Pancreas (tissue), 10 donors: ENCODE data around the gene SMURF2. TPM values are rescaled to one million over a fixed set of nuclear protein-coding genes. Genes with fewer than 3 reads are reported as not detected.
A peak's percentile ranks its signal among the peaks of the same experiment; 100 is the strongest.

Experiments
- ATAC-seq, 4 donors: fragments of 200-7000 bp; cut with Tn5 transposase; one replicate each; pipeline versions ENCODE4 v1.8.0 to v1.9.1; 2020; ENCODE audit warnings: mild to moderate bottlenecking in 4 of 4, moderate library complexity in 4 of 4
- DNase-seq, 6 donors: peaks; one replicate each; pipeline ENCODE4 v3.0.0-alpha.2; 2020
- FAIRE-seq: peaks from 2 replicates; lab custom pipeline; 2012; peaks lifted over from hg19 to GRCh38; lab: Jason Lieb, UNC
- H3K27ac ChIP-seq, 4 donors: fragments of 200-600 bp; sonication (generic); 1 replicate in 3 of 4; 2 replicates in 1 of 4; pipeline versions ENCODE4 v1.5.0 to v1.8.0; 2020
- H3K27me3 ChIP-seq, 4 donors: fragments of 200-600 bp; one replicate each; pipeline ENCODE4 v1.8.0; 2021
- H3K36me3 ChIP-seq, 3 donors: fragments of 200-600 bp; sonication (generic) in 1 of 3; one replicate each; pipeline versions ENCODE4 v1.5.0 to v1.8.0; 2020 to 2021
- H3K4me1 ChIP-seq, 3 donors: fragments of 200-600 bp; one replicate each; pipeline ENCODE4 v1.8.0; 2021
- H3K4me3 ChIP-seq, 4 donors: fragments of 200-600 bp; sonication (generic) in 2 of 4; one replicate each; pipeline versions ENCODE4 v1.5.0 to v1.8.0; 2020 to 2021
- H3K9me3 ChIP-seq, 4 donors: fragments of 200-600 bp; one replicate each; pipeline ENCODE4 v1.8.0; 2021
- WGBS, 2 donors: extraction: QIAGEN DNeasy Blood & Tissue Kit; methylation state at CpG; one replicate each; pipeline ENCODE4 v1.1.7; 2013; 5-methylcytosine and 5-hydroxymethylcytosine counted together
- intact Hi-C, 3 donors: fragments of 100-400 bp; cut with DNase I; formaldehyde crosslinking; loops; one replicate each; pipeline versions ENCODE4 v1.11.1 to v1.14.2; 2022
- polyA plus RNA-seq, 2 donors: library from polyadenylated mRNA; stranded (reverse); fragments of 200-250 nt; gene quantifications; one replicate each; pipeline ENCODE4 v1.2.3, GENCODE V29; 2013
- total RNA-seq, 6 donors: library from RNA; stranded (reverse); fragmentation: NEBNext Ultra II Directional in 4 of 6; extraction: Animal tissue kit (Norgen Biotek cat#: 25700) in 4 of 6; gene quantifications; one replicate each; pipeline versions ENCODE4 v1.2.1 to v1.2.4, GENCODE V29; 2021 to 2023
- TF ChIP-seq, protein P1 (sequence below), 4 donors: fragments of 200-600 bp; sonication (generic) in 3 of 4; IDR thresholded peaks; one replicate each; pipeline versions ENCODE4 v1.5.0 to v1.8.0; 2021; ENCODE audit warnings: antibody characterized with exemption in 4 of 4
- donor health status: healthy with polysubstance abuse.
- donor health status: DM: no; HTN: no; CAD: no; lungs with moderate emphysema.
- donor health status: DM: no; HTN: no; CAD: no.
- donor health status: control.
- donor health status: control.
- donor health status: Bipolar disorder and iron deficiency.
- donor health status: DM: yes; HTN: yes; CAD: no.
- donor health status: DM: no; HTN: no; CAD: no.
- donor health status: DM: no; HTN: no; CAD: no.
- donor health status: DM: yes; HTN: yes; CAD: no.

Gene SMURF2
- total and polyA plus RNA-seq, 8 donors, result 3.0 to 17.1 (median 8.0) TPM

DNA sequence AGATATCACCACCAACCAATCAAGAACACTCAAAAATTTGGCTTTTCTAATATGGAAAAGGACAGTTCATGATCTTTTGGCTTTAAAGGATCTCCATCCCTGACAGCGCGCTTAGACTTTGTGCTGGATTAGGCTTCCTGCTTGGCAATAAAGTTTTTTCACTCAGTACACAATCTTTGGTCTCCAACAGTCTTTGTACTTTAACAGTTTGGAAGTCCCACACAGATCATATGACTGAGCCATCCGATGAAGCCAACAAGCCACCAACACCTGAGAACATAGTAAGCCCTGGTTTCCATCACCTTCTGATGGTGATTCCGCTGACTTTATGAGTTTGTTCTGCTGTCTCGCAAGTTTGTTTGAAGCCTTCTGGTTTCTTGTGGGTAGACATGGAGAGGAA, 34.3 kb downstream of the SMURF2 start:
- 95 to 97% methylated on average over 5 of the region's 5 CpGs for WGBS, 2 donors
- TF ChIP-seq, protein P1, sequence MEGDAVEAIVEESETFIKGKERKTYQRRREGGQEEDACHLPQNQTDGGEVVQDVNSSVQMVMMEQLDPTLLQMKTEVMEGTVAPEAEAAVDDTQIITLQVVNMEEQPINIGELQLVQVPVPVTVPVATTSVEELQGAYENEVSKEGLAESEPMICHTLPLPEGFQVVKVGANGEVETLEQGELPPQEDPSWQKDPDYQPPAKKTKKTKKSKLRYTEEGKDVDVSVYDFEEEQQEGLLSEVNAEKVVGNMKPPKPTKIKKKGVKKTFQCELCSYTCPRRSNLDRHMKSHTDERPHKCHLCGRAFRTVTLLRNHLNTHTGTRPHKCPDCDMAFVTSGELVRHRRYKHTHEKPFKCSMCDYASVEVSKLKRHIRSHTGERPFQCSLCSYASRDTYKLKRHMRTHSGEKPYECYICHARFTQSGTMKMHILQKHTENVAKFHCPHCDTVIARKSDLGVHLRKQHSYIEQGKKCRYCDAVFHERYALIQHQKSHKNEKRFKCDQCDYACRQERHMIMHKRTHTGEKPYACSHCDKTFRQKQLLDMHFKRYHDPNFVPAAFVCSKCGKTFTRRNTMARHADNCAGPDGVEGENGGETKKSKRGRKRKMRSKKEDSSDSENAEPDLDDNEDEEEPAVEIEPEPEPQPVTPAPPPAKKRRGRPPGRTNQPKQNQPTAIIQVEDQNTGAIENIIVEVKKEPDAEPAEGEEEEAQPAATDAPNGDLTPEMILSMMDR (IDR thresholded peaks at IDR 0.05), result no peak
- Histone ChIP-seq H3K4me3 (no peak overlapping the region), H3K27ac (no peak overlapping the region), H3K9me3 (no peaks in the 10 kb centered on the region), H3K4me1 (peaks cover 8 to 38% (median 36%) of the 10 kb centered on the region in 3 donors), H3K36me3 (no peaks in the 10 kb centered on the region), H3K27me3 (no peaks in the 10 kb centered on the region)
- DNase-seq (no peak), FAIRE-seq (no peak), ATAC-seq (no peak)
- intact Hi-C loops, result no loop called here

DNA sequence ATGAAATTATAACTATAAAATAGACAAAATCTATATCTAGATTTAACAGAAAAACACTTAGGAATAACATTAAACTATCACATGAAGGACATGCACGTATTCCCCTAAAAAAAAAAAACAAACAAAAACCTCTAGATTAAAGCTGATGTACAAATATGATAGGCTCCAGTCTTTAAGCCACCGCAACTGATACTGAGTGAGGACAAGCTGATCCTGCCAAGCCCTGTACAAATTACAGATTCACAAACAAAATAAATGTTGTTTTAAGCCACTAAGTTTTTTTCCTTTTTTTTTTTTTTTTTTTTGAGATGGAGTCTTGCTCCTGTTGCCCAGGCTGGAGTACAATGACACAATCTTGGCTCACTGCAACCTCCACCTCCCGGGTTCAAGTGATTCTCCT, 35.3 kb downstream of the SMURF2 start:
- TF ChIP-seq, protein P1 (IDR thresholded peaks at IDR 0.05), result no peak
- no peaks in the 10 kb centered on the region for H3K27me3 ChIP-seq
- 29 to 36% methylated on average over 3 of the region's 3 CpGs for WGBS, 2 donors
- no peak overlapping the region for H3K27ac ChIP-seq
- H3K36me3 ChIP-seq, result no peaks in the 10 kb centered on the region
- H3K9me3 ChIP-seq, result no peaks in the 10 kb centered on the region
- H3K4me1 ChIP-seq, result peaks cover 8 to 32% (median 31%) of the 10 kb centered on the region in 3 donors
- DNase-seq (no peak), ATAC-seq (peak in 2 of 4 donors; percentile 29 to 57), FAIRE-seq (no peak)
- intact Hi-C loops, result no loop called here
- H3K4me3 ChIP-seq, result no peak overlapping the region

DNA sequence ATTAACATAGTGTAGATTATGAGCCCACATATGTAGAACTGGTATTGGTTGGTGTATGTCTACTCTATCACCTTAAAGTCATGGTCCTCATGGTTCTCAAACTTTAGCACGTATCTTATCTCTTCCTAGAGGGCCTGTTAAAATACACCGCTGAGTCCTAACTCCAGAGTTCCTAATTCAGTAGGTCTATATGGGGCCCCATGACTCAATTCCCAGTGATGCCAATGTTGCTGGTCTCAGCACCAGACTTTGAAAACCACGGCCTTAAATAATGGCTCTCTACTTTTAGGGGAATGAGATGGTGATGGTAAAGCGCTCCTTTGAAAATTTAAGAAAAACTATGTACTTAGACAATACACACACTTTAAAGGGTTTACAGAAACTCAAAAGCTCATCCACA, 36.6 kb downstream of the SMURF2 start:
- FAIRE-seq, result no peak
- 79 to 87% methylated on average over 4 of the region's 4 CpGs for WGBS, 2 donors
- no peaks in the 10 kb centered on the region for H3K9me3 ChIP-seq
- H3K27me3 ChIP-seq, result no peaks in the 10 kb centered on the region
- H3K36me3 ChIP-seq, result no peaks in the 10 kb centered on the region
- H3K27ac ChIP-seq, result no peak overlapping the region
- ATAC-seq, result no peak
- TF ChIP-seq, protein P1 (IDR thresholded peaks at IDR 0.05), result no peak
- H3K4me3 ChIP-seq, result no peak overlapping the region
- DNase-seq, result no peak
- peaks cover 8 to 35% (median 29%) of the 10 kb centered on the region in 3 donors for H3K4me1 ChIP-seq
- intact Hi-C loops, result no loop called here

DNA sequence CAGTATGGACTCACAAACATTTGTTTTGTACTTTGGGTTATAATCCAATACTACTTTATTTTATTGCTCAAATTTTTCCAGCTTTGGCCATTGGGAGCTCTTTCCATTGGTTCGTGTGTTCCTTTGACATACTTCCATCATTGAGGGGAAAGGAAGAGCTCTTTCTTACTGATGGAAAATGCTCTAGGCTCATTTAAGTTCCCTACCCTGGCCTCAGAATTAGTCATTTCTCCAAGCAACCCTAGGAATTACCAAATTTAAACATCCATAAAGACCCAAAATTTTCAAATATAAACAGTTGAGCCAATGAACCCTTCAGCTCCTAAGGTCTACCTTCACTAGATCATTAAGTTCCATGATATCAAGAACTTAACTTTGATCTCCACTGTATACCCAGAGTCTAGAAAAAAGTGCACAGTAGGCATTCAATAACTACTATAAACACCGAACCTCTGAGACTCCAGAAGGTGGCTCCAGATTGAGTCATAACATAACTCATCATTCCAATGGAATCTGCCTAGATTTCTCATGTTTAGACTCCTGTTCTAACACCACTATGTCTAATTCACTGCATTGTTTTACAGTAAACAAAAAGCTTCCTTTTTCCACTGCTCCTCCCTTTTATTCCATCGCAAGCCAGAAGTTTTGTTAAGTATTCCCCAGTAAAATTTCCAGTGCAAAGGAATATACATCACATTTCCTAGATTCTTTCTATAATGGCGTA, 39.0 kb downstream of the SMURF2 start:
- intact Hi-C loops, result no loop called here
- Histone ChIP-seq H3K9me3 (no peaks in the 10 kb centered on the region), H3K27me3 (no peaks in the 10 kb centered on the region), H3K4me3 (no peak overlapping the region), H3K4me1 (peaks cover 8 to 47% (median 37%) of the 10 kb centered on the region in 3 donors), H3K36me3 (no peaks in the 10 kb centered on the region), H3K27ac (no peak overlapping the region)
- no peak for DNase-seq
- 85 to 86% methylated on average over 4 of the region's 4 CpGs for WGBS, 2 donors
- ATAC-seq, result peak in 1 of 4 donors; percentile 46
- TF ChIP-seq, protein P1 (IDR thresholded peaks at IDR 0.05), result no peak
- no peak for FAIRE-seq

DNA sequence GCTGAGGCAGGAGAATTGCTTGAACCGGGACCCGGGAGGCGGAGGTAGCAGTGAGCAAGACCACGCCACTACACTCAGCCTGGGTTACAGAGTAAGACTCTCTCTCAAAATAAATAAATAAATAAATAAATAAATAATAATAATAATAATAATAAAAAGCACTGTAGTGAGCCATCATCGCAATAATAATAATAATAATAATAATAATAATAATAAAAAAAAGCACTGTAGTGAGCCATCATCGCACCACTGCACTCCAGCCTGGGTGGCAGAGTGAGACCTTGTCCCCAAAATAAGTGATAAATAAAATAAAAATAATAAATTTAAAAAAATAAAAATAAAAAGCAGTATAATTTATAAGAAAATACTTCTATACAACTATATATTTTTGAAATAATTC, 40.3 kb downstream of the SMURF2 start:
- Histone ChIP-seq H3K36me3 (no peaks in the 10 kb centered on the region), H3K27me3 (no peaks in the 10 kb centered on the region), H3K4me1 (peaks cover 8 to 37% (median 29%) of the 10 kb centered on the region in 3 donors), H3K4me3 (no peak overlapping the region), H3K9me3 (no peaks in the 10 kb centered on the region), H3K27ac (no peak overlapping the region)
- 99% methylated on average over 6 of the region's 6 CpGs for WGBS, 2 donors
- TF ChIP-seq, protein P1 (IDR thresholded peaks at IDR 0.05), result no peak
- DNase-seq, result no peak
- intact Hi-C loops, result no loop called here
- ATAC-seq, result no peak
- FAIRE-seq, result no peak
